ENCODE results near the gene PSMD1.

Gene PSMD1

DNA sequence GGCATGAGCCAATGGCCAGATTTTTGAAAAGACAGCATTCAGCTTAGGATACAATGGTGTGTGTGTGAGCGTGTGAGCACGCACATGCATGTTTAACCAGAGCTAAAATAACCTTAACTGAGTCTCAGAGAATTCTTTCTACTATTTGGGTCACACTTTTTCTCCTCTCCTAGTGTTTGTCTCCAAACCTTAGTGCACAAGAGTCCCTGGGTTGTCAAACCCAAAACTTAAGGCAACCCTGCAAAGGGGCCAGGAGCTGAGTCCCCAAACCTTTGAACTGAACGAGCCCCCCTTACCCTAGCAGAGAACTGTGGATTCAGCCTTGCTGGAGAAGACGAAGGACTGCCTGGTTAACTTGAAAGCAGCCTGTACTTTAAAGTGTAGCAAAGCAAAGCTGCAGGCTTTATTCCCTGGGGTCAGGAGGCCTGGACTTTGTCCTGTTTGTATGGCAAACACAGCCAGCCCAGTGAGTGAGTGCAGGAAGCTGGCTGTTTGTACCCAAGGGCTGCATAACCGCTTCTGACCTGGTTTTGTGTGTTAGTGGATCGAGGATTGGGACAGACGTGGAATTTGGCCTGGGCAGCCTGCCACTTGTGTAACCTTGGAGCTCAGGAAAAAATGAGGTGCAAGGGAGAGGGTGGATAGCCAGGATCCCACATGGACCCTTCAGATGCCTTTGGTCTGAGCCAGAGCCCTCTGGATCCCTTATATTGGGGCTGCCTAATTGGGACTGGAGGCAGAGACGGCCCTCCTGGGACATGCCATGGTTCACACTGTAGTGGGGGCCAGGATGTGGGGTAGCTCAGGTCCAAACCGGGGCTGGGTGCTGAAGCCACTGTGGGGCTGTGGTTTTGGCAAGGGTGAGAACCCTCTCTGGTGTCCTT is 6.4 kb upstream of the PSMD1 start:
- TF ChIP-seq, protein P1, sequence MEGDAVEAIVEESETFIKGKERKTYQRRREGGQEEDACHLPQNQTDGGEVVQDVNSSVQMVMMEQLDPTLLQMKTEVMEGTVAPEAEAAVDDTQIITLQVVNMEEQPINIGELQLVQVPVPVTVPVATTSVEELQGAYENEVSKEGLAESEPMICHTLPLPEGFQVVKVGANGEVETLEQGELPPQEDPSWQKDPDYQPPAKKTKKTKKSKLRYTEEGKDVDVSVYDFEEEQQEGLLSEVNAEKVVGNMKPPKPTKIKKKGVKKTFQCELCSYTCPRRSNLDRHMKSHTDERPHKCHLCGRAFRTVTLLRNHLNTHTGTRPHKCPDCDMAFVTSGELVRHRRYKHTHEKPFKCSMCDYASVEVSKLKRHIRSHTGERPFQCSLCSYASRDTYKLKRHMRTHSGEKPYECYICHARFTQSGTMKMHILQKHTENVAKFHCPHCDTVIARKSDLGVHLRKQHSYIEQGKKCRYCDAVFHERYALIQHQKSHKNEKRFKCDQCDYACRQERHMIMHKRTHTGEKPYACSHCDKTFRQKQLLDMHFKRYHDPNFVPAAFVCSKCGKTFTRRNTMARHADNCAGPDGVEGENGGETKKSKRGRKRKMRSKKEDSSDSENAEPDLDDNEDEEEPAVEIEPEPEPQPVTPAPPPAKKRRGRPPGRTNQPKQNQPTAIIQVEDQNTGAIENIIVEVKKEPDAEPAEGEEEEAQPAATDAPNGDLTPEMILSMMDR (IDR thresholded peaks at IDR 0.05; ENCODE audit: insufficient read depth, low read length, missing control alignments), result no peak
- H3K4me3 ChIP-seq (ENCODE audit: low read depth, low read length), result no peak overlapping the region
- POLR2A ChIA-PET, result no interaction called here
- DNase-seq (ENCODE audit: low read depth, low spot score), result no peak
- CTCF ChIA-PET, result interaction anchor here (1.2 to 7.0 kb wide), 3 partner anchors 15 to 227 kb away, joined by 3 to 77 read pairs (median 52); no protein-coding TSS in a partner anchor

DNA sequence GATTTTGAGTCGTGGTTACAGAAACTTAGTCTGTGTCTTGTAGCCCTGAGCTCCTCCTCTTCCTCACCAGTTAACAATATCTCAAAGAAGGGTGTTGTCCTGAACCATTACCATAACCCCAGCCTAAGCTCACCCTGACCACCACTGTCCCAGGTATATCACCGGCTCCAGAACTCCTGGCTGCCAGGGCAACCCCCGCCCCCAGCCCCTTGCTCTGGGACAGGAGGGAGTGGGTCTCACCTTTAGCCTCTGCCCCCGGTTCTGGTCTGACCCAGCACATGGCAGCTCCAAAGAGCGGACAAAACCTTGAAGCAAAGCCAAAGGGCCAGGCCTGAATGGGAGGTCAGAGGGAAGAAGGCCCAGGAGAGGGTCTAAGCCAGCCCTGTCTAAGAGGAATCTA is 5.6 kb upstream of the PSMD1 start:
- POLR2A ChIA-PET, result interaction anchor here (1.1 kb wide), 1 partner anchor 413 kb away, joined by 3 read pairs; the partner anchor contains the start of gene NCL
- no peak for DNase-seq (ENCODE audit: low read depth, low spot score)
- TF ChIP-seq, protein P1 (IDR thresholded peaks at IDR 0.05; ENCODE audit: insufficient read depth, low read length, missing control alignments), result no peak
- CTCF ChIA-PET, result interaction anchor here (1.2 to 7.0 kb wide), 5 partner anchors 9 to 237 kb away, joined by 3 to 77 read pairs (median 6); no protein-coding TSS in a partner anchor
- H3K4me3 ChIP-seq (ENCODE audit: low read depth, low read length), result no peak overlapping the region

DNA sequence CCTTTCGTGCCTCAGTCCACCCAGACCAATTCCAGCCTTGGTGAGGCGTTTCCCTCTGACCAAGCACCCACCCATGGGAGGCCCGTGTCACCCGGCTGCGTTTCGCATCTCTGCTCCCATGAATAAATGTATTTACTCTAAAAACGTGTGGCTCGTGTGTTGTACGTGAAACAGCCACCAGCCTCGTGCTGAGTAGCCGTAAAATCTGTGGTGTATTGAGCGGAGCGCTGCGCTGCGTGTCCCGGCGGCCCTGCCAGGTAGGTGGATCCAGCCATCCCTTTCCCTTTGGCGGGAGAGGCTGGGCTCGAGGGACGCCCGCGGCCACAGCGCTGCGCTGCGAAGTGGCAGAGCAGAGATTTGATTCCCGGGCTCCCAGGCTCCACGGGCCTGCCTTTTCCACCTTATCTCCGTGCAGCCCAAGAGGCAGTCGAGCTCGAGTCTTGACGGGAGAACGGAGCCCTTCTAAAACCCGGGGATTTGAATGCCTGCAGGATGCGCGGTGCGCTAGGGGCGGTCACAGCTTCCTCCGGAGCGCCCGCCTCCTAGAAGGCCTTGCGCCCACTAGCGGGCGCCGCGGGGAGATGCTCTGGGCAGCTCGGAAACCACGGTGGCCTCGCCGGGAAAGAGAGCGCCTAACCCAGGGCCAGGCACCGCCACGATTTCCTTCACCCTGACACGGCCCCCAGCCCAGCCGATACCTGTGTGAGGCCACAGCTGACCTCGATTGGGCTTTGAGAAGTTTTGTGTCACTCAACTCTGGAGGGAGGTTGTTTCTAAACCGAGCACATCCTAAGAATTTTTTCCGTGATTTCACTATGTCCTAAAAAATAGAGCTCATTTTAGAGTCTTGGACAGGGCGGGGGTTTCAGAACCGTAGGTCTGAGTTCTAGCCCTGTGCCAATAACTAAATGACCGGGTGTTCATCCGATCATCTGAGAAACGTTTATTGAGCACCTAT is 3.9 kb upstream of the PSMD1 start:
- DNase-seq (ENCODE audit: low read depth, low spot score), result no peak
- TF ChIP-seq, protein P1 (IDR thresholded peaks at IDR 0.05; ENCODE audit: insufficient read depth, low read length, missing control alignments), result peak; percentile 97
- H3K4me3 ChIP-seq (ENCODE audit: low read depth, low read length), result peak overlapping the region; percentile 68
- ChIA-PET POLR2A (interaction anchor here (0.6 to 1.1 kb wide), 3 partner anchors 10 to 411 kb away, joined by 3 to 4 read pairs (median 3); partner anchors contain the start of gene NCL), CTCF (interaction anchor here (0.6 to 7.0 kb wide), 52 partner anchors 9 to 408 kb away, joined by 3 to 77 read pairs (median 4); no protein-coding TSS in a partner anchor)

DNA sequence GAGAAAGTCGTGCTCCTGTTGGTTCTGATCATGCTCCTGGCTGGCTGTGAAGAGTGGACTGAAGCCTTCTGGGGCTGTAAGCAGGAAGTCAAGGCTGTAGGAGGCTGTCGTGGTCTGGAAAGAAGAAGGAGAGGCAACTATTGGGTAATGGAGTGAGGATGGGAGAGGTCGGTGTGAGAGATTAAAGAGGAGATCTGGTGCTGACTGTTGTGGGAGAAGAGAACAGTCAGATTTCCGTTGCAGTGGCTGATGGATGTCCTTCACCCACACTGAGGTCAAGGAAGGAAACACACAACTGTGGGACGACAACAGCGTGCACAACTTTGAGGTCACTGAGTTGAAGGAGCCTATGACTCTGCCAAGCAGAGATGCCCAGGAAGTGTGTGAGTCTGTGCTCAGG is 2.8 kb upstream of the PSMD1 start:
- ChIA-PET CTCF (interaction anchor here (0.7 to 7.0 kb wide), 14 partner anchors 10 to 399 kb away, joined by 3 to 77 read pairs (median 9); no protein-coding TSS in a partner anchor), POLR2A (no interaction called here)
- H3K4me3 ChIP-seq (ENCODE audit: low read depth, low read length), result no peak overlapping the region
- DNase-seq (ENCODE audit: low read depth, low spot score), result no peak
- TF ChIP-seq, protein P1 (IDR thresholded peaks at IDR 0.05; ENCODE audit: insufficient read depth, low read length, missing control alignments), result no peak

DNA sequence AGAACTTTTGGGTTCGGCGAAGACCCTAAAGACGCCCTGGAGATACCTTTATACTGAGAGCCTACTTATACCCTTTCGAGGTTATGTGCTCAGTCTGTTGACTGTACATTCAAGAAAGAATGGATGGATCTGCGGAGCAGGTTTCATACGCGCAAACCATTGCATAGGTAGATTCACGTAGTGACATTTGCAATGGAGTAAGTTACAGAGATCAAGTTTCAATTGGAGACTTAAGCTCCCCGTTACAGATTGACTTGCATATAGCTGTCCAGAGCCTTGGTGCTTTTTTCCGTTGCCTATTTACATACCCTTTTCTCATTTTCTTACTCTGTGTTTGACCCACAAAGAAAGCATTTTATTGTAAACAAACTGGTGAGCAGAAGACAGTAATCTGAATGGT is 923 bp downstream of the PSMD1 start:
- POLR2A ChIA-PET, result interaction anchor here (0.6 kb wide), 1 partner anchor 46 kb away, joined by 3 read pairs; no protein-coding TSS in a partner anchor
- TF ChIP-seq, protein P1 (IDR thresholded peaks at IDR 0.05; ENCODE audit: insufficient read depth, low read length, missing control alignments), result no peak
- DNase-seq (ENCODE audit: low read depth, low spot score), result no peak
- H3K4me3 ChIP-seq (ENCODE audit: low read depth, low read length), result peak overlapping the region; percentile 89
- CTCF ChIA-PET, result interaction anchor here (0.7 to 5.9 kb wide), 13 partner anchors 10 to 233 kb away, joined by 3 to 50 read pairs (median 4); partner anchors contain the start of gene ARMC9

All from AG04449 (cell line).